HG03196 (cell line): ENCODE measurements around the gene PPP6R2.
"Not testable (repeated sequence)": the region's sequence is repeated elsewhere in the genome, so short reads cannot be mapped to it uniquely, and the experiment has no call there.

ENCODE experiments used
- ATAC-seq: cut with Tn5 transposase; IDR thresholded peaks from one replicate; pipeline ENCODE4 v1.9.1; 2021; ENCODE audit not compliant: unreplicated experiment

PPP6R2 gene

DNA sequence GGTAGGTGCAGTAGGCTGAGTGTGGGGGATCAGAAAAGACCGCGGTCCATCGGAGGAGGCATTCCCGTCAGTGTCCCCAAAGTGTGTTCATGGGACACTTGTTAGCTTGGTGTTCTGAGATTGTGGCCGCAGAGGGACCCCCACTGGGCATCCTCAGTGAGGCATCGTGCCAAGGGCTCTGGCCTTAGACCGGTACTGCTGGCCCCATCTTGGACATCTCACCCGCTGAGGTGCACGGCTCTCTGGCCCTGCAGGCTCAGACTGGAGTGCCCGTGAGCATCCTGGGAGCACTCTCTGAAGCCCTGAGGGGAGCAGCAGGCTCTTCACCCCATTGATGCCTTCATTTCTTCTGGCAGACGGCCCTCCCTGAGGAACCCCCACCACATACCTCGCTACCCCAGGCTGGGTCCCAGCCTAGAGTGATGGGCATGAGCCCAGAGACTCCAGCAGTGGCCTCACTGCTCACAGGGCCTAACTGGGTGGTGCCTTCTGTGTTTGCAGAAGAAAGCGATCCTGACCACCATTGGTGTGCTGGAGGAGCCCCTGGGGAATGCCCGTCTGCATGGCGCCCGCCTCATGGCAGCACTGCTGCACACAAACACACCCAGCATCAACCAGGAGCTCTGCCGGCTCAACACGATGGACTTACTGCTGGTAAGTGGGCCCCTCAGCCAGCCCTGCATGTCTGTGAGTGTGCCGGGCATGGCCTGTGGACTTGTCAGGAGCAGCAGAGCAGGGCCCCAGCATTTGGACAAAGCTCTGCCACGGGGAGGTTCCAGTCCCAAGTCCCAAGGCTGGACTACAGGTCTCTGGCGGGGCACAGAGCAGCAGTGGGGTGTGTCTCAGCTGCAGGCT, 80.1 kb downstream of the PPP6R2 start:
- ATAC-seq: no peak

DNA sequence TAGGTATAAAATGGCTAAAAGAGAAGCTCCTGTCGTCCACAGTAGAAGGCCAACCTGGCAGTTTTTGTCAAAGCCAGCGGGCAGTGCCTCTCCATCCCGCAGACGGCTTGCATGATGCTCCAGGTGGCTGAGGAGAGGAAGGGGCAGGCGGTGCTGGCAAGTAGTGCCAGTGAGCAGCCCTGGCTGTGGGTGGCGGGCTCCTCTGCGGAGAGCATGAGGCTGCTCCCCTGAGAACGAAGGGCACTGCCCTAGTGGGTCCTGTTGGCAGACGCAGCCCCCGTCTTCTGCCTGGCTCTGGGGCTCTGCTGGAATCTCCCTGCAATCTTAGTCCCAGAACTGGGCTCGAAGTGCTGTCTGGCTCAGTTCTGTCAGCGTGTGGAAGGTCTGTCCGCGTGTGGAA, 80.8 kb downstream of the PPP6R2 start:
- no peak for ATAC-seq

- ATAC-seq: no peak
These were observed 82.2 kb downstream of the PPP6R2 start for GRCh38 chr22:50425179-50425916.

DNA sequence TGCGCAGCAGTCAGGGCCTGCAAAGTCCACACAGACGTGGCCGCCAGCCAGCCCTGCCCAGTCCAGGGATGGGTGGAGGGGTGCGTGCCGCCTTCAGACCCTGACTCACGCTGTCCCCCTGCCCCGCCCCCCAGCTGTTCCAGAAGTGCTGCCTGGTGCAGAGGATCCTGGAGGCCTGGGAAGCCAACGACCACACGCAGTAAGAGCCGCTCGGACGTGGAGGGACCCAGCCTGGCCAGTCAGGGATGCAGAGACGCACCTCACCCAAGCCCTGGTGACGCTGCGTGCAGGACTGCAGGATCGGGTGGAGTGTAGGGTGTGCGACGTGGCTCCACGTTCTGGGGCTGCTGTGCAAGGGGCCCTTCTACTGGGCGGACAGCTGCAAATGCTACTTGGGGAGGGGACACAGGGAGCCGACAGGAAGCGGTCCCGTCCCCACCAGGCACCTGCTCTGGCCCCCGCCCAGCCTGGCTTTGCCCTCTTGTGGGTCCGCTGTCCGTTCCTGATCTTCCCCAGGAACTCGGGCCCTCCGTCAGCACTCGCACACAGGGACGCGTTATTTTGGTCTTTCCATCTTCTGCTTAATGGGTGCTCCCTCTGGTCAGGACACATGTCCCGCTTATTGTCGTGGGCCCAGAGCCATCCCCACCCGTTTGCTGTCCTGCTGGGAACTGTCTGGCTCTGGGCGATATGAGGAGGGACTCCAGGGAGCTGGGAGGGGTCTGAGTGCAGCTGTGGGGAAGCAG, 89.2 kb downstream of the PPP6R2 start:
- no peak for ATAC-seq

GRCh38 chr22:50432877-50433510, 89.9 kb downstream of the PPP6R2 start:
- not testable (repeated sequence) for ATAC-seq

DNA sequence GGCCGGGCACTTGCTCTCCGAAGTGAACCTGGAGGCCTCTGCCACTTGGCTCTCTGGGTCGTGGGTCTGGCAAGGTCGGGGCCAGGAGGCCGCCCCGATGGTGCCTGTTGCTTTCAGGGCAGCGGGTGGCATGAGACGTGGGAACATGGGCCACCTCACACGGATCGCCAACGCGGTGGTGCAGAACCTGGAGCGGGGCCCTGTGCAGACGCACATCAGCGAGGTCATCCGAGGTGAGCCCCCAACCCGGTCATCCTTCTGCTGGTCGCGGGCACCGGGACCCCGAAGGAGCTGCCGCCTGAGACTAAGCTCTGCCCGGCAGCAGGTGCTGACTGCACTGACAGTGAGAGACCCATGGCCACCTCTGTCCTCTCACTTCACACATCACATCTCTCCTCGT, 91.7 kb downstream of the PPP6R2 start:
- ATAC-seq: no peak

DNA sequence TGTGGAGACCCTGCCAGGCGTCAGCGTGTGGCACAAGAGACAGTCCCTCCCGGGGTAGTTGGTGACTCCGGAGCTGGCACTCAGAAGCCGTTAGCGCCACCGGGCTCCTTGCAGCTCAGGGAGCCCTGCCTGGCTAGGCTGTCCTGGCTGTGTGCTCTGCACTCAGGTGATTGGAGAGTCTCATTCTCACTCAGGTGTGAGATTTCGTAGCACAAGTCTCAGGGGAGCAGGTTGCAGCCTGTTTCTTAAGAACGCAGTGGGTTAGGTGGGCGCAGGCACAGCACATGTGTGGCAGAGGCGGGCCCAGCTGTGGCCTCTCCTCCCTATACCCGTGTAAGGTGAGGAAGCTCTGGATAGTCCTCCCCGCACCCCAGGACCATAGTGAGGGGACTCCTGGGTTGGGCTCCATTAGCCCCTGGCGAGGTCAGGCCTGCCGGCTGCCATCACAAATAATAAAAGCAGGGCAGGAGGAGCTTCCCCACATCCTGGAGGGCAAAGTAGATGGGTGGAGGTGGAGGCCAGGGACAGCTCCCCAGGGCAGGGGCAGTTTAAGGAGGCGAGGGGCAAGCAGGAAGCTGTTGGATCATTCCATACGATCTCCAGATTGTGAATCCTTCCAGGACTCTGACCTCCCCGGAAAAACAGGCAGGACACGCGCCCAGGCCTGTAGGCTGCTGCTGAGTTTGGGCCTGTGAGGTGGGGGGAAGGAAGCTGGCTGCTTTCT, 92.3 kb downstream of the PPP6R2 start:
- ATAC-seq: no peak

DNA sequence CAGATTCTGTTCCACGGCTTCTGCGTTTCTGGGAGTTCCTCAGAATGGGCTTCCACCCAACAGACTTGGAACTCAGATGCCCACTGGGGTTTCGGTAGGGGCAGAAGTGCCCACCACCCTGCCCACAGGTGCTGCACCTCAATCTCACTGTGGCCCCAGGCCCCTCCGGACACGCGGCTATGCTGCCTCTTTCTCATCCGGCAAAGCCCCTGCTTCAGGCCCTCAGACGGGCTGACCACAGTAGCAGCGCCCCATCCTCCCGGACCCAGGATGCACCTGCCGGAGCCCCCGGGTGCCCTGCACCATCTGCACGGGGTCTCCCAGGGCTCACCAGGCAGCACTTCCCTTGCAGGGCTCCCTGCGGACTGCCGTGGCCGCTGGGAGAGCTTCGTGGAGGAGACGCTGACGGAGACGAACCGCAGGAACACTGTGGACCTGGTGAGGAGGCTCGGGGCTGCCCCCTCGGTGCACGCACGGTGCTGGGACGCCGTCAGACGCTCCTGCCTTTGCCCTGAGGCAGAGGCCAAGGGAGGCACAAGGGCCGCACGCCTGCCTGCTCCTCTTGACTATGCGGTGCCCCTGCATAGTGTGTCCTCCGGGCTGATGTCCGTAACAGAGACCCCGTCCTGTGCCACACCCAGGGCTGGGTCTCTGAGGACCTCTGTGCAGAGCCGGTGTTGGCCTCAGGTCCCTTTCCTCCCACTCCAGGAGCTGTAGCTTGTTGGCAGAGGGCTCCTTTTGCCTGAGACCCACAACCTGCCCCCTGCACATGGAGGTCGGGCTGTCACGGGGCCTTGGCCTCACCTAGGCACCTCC, 93.1 kb downstream of the PPP6R2 start:
- ATAC-seq: no peak

DNA sequence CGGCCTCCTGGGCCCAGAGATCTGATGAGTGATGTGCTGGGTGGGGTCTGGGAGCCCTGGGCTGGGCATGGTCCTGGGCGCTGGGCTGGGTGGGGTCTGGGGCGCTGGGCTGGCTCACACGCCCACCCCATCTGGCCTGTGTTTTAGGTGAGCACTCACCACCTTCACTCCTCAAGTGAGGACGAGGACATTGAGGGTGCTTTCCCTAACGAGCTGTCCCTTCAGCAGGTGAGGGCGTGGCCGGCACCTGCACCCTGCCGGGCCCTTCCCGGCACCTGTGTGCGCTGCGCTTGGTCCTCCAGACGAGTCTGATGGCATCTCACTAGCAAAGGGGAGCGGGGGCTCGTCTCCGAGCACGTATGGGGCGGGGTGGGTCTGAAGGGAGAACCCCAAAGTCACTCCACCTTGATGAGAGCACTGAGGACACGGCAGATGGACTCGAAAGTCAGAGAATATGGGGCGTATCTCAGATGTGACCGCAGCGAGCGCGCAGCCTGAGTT, 93.8 kb downstream of the PPP6R2 start:
- ATAC-seq: no peak

DNA sequence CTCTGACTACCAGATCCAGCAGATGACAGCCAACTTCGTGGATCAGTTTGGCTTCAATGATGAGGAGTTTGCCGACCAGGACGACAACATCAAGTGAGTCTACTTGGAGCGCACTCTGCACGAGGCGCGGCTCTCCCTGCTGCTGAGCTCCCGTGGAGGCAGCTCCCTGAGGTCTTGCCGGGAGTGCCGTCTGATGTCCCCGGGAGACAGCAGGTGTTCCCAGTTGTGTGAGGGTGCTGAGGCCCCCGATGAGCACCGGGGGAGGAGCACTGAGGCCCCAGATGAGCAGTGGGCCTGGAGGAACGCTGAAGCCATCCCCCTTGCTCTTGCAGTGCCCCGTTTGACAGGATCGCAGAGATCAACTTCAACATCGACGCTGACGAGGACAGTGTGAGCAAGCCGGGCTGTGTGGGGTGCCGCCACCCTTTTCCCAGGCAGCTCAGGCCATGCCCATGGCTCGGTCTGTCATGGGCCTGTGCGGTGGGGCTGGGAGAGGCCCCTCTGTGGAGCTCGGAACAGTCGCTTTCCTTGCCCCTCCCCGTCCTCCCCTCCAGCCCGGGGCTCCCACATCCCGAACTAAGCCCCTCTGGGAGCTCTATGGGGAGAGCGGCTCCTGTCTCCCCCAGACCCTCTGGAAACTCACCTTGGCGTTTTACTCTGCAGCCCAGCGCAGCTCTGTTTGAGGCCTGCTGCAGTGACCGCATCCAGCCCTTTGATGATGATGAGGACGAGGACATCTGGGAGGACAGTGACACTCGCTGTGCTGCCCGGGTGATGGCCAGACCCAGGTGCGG, 94.6 kb downstream of the PPP6R2 start:
- no peak for ATAC-seq

DNA sequence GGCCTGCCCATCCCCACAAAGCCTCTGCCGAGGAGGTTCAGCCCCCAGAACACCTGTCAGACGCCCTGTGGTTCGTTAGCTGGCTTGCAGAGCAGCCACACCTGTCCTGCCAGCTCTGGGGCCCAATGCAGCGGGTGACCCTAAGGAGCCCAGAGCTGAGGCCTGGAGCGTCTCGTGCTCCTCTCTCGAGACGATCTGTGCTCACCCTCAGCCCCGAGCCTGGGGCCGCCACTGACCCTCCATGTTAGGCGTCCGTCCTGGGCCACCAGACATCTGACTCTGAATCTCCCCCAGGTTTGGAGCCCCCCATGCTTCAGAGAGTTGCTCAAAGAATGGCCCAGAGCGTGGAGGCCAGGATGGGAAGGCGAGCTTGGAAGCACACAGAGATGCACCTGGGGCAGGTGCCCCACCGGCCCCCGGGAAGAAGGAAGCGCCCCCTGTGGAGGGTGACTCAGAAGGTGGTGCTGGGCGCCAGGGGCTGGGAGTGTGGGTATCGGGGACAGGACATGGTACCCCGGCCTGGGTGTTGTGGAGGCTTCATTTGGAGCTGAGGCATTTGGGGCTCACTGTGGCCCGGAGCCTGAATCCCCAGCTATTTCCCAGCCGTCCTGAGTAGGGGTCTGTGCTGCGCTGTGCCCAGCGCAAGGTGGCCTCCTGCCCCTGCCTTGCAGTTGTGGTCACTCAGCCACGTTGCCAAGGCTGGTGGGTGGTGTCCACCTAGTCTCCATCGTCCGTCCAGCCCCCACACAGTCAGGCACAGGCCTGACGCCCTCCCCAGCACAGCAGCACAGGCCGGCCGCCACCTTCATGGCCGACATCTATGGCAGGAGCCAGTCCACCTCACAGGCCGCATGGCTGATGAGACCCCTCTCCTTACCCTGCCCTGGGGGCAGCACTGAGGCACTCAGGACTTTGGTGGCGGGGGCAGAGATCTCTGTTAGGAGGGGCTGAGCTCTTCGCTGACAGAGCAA, 95.5 kb downstream of the PPP6R2 start:
- ATAC-seq: no peak

DNA sequence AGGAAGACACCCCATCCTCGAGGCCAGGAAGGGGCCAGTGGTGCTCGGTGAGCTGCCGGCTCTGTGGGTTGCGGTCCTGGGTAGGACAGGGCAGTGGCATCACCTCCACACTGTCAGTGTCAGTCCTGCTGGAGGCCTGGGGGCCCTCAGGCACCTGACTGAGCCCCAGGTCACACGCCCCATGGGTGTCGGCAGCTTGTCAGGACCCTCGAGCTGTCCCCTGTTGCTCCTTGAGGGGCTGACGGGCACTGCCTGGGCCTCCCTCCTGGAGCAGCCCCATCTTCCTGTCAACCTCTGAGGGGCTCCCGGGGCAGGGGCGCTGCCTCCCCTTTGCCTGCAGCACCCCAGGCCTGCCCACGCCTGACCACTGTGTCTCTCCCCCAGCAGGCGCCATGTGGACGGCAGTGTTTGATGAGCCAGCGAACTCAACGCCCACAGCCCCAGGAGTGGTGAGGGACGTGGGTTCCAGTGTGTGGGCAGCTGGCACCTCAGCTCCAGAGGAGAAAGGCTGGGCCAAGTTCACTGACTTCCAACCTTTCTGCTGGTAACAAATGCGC, 96.3 kb downstream of the PPP6R2 start:
- no peak for ATAC-seq

DNA sequence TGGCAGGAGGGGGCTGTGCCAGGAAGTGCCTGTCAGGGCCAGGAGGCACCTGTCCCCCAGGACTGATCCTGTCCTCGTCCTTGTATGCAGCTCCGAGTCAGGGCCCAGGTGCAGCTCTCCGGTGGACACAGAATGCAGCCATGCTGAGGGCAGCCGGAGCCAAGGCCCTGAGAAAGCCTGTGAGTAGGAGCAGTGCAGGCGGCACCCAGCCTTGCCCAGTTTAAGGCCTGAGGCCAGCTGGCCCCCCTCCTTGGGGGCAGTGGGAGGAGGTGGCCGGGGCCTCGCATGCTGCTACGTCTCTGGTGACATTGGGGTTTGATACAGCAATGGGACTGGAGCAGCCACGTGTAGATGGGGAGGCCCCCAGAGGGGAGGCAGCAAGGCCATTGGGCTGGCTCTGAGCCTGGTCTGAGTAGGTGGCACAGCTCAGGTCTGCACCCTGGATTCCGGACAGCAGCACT, 96.8 kb downstream of the PPP6R2 start:
- no peak for ATAC-seq

- no peak for ATAC-seq
These were observed 97.6 kb downstream of the PPP6R2 start for GRCh38 chr22:50440544-50441249.

DNA sequence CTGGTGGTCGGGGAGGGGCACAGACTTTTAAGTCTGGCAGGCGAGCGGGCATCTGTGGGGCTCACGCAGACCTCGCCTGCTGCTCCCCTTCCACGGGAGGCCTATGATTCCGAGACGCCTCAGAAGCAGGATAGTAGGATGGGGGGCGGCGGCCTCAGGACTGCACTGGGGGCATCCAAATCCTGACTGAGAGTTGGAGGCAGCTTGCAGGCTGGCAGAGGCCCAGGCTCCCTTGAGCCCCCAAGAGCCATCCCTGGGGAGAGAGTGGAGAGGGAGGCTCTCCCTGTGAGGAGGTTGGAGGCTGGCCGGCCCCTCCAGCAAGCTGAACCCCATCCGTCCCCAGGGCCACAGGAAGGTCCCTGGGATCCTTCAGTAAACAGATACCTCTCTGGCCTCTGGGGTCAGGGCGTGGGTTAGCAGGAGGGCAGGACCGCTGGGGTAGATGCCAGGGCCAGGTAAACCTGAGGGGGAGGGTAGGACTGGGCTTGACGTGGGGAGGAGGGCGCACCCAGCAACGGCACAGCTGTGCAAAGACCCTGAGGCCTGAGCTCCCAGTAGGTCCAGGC, 98.4 kb downstream of the PPP6R2 start:
- no peak for ATAC-seq

GRCh38 chr22:50443197-50443596, 100.1 kb downstream of the PPP6R2 start:
- no peak for ATAC-seq
